ENCODE results near the gene FCAR. TPM values are rescaled to one million over a fixed set of nuclear protein-coding genes. Genes with fewer than 3 reads are reported as not detected.
"Not testable (repeated sequence)": the region's sequence is repeated elsewhere in the genome, so short reads cannot be mapped to it uniquely, and the experiment has no call there.

Gene FCAR
- total RNA-seq, 2 donors from 2014 or later, result 0.59 to 1.5 TPM

DNA sequence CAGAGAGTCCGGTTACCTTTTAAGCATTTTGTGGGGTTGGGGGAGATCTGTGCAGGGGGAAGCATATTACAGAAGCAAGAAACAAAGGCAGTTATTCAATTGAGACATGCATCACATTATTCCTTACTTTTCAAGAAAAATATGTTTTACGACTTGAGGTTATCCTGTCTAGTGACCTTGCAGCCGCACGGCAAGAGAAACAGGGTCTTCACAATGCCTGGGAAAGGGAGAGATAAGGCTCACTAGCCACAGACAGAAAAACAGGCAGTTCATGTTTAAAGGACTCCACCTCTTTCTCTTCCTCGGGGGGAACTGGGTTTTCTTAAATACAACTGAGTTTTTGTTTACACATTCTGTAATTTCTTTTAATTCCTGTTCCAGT is 31.4 kb downstream of the FCAR start:
- DNase-seq (ENCODE audit: low spot score), result no peak
- Histone ChIP-seq H3K27ac (no peak overlapping the region), H3K36me3 (no peaks in the 10 kb centered on the region), H3K4me3 (no peak overlapping the region), H3K9me3 (no peaks in the 10 kb centered on the region), H3K27me3 (no peaks in the 10 kb centered on the region), H3K4me1 (no peaks in the 10 kb centered on the region)
- TF ChIP-seq, protein P1, sequence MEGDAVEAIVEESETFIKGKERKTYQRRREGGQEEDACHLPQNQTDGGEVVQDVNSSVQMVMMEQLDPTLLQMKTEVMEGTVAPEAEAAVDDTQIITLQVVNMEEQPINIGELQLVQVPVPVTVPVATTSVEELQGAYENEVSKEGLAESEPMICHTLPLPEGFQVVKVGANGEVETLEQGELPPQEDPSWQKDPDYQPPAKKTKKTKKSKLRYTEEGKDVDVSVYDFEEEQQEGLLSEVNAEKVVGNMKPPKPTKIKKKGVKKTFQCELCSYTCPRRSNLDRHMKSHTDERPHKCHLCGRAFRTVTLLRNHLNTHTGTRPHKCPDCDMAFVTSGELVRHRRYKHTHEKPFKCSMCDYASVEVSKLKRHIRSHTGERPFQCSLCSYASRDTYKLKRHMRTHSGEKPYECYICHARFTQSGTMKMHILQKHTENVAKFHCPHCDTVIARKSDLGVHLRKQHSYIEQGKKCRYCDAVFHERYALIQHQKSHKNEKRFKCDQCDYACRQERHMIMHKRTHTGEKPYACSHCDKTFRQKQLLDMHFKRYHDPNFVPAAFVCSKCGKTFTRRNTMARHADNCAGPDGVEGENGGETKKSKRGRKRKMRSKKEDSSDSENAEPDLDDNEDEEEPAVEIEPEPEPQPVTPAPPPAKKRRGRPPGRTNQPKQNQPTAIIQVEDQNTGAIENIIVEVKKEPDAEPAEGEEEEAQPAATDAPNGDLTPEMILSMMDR (IDR thresholded peaks at IDR 0.05), result no peak

DNA sequence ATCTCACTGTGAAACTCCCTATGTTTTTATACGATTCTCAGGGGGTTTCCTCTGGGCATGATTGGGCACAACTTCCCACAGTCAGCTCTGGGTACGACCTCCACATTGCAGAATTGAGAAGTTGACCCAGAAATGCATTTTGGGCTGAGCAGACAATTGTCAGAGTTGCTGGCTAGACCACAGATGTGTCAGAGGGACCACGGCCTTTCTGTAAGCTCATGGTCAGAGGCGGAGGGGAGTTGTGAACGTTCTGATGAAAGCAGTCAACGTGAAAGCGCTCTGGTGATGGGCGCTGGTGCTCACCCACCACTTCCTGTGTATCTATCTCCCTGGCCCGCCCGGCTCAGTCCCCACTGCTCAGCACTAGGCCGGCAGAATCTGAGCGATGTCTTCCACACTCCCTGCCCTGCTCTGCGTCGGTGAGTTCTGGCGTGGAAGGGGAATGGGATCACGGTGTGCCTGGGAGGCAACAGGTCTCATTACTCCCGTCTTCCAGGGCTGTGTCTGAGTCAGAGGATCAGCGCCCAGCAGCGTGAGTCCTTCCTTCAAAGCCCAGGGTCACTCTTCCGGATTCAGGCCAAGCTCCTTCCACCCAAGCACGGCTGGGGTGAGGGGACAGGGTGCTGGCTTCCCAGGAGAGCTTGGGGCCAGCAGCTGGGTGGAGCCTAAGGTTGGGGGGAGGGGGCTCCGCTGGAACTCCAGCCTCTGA is 31.9 kb downstream of the FCAR start, which contains the start of gene NCR1:
Gene NCR1 (plus strand): TSS at position 346 of the 709 bp plus-strand sequence. CDS start 40 bp downstream, at position 386.
- Histone ChIP-seq H3K36me3 (no peaks in the 10 kb centered on the region), H3K9me3 (no peaks in the 10 kb centered on the region), H3K4me1 (no peaks in the 10 kb centered on the region), H3K4me3 (no peak within 1 kb of the TSS), H3K27me3 (no peaks in the 10 kb centered on the region), H3K27ac (no peak within 1 kb of the TSS)
- no peak for DNase-seq (ENCODE audit: low spot score)
- TF ChIP-seq, protein P1 (IDR thresholded peaks at IDR 0.05), result no peak

DNA sequence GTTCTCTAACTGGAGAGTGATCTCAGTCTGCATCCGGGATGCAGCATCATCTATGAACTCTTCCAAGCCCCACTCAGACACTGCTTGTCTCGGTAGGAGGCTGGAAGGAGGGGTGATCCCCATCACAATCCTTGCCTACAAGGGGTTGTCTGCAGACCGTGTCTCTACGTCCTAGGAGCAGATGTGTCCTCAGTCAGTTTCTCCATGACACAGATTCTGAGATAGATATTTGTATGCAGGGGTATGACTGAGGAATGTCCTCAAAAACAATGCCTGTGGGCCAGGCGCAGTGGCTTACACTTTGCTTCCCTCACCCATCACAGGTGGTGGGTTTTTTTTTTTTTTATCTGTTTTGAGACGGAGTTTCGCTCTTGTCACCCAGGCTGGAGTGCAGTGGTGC is 32.8 kb downstream of the FCAR start:
- no peak for DNase-seq (ENCODE audit: low spot score)
- H3K27me3 ChIP-seq, result no peaks in the 10 kb centered on the region
- no peak overlapping the region for H3K27ac ChIP-seq
- TF ChIP-seq, protein P1 (IDR thresholded peaks at IDR 0.05), result no peak
- no peaks in the 10 kb centered on the region for H3K9me3 ChIP-seq
- no peaks in the 10 kb centered on the region for H3K36me3 ChIP-seq
- no peak overlapping the region for H3K4me3 ChIP-seq
- no peaks in the 10 kb centered on the region for H3K4me1 ChIP-seq

DNA sequence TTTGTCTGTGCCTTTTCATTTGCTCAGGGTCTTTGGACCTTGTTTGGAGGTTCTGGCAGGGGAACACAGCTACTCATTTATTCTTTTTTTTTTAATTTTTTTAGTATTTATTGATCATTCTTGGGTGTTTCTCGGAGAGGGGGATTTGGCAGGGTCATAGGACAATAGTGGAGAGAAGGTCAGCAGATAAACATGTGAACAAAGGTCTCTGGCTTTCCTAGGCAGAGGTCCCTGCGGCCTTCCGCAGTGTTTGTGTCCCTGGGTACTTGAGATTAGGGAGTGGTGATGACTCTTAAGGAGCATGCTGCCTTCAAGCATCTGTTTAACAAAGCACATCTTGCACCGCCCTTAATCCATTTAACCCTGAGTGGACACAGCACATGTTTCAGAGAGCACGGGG is 33.9 kb downstream of the FCAR start:
- DNase-seq (ENCODE audit: low spot score); H3K4me1 ChIP-seq; H3K36me3 ChIP-seq; H3K4me3 ChIP-seq; H3K27ac ChIP-seq; H3K9me3 ChIP-seq; H3K27me3 ChIP-seq: not testable (repeated sequence)

DNA sequence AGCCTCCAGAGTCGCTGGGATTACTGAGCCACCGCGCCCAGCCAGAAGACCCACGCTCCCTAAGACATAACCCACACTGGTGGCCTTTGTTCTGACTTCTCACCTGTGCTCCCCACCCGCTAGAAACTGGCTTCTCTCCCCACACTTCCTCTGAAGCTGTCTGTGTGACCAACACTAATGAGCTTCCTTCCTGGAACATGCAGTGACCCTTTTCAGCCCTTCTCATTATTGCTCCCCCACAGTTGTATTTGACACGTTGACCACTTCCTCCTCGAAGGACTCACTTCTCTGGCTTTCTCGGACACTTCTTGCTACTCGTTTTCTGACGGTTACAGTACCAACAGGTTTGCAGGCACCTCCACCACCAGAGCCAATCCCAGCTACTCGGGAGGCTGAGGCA is 42.8 kb downstream of the FCAR start:
- no peaks in the 10 kb centered on the region for H3K36me3 ChIP-seq
- no peaks in the 10 kb centered on the region for H3K27me3 ChIP-seq
- H3K4me3 ChIP-seq, result no peak overlapping the region
- no peaks in the 10 kb centered on the region for H3K9me3 ChIP-seq
- H3K4me1 ChIP-seq, result no peaks in the 10 kb centered on the region
- TF ChIP-seq, protein P1 (IDR thresholded peaks at IDR 0.05), result no peak
- no peak for DNase-seq (ENCODE audit: low spot score)
- no peak overlapping the region for H3K27ac ChIP-seq

DNA sequence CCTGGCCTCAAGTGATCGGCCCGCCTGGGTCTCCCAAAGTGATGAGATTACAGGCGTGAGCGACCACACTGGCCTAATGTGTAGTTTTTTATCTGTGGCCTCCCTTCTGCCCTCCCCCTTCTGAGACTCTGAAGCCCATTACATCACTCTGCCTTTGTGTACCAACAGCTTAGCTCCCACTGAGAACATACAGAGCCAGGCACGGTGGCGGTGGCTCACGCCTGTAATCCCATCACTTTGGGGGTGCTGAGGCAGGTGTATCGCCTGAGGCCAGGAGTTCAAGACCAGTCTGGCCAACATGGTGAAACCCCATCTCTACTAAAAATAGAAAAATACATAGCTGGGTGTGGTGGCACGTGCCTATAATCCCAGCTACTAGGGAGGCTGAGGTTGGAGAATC is 44.5 kb downstream of the FCAR start:
- H3K9me3 ChIP-seq, result no peaks in the 10 kb centered on the region
- TF ChIP-seq, protein P1 (IDR thresholded peaks at IDR 0.05), result no peak
- no peak for DNase-seq (ENCODE audit: low spot score)
- no peaks in the 10 kb centered on the region for H3K27me3 ChIP-seq
- H3K36me3 ChIP-seq, result no peaks in the 10 kb centered on the region
- H3K27ac ChIP-seq, result no peak overlapping the region
- no peaks in the 10 kb centered on the region for H3K4me1 ChIP-seq
- no peak overlapping the region for H3K4me3 ChIP-seq

Data from right atrium auricular region (tissue), 2 donors.